ENCODE results near the gene ARL6.
A peak's percentile ranks its signal among the peaks of the same experiment; 100 is the strongest.

The ARL6 gene, protein sequence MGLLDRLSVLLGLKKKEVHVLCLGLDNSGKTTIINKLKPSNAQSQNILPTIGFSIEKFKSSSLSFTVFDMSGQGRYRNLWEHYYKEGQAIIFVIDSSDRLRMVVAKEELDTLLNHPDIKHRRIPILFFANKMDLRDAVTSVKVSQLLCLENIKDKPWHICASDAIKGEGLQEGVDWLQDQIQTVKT

DNA sequence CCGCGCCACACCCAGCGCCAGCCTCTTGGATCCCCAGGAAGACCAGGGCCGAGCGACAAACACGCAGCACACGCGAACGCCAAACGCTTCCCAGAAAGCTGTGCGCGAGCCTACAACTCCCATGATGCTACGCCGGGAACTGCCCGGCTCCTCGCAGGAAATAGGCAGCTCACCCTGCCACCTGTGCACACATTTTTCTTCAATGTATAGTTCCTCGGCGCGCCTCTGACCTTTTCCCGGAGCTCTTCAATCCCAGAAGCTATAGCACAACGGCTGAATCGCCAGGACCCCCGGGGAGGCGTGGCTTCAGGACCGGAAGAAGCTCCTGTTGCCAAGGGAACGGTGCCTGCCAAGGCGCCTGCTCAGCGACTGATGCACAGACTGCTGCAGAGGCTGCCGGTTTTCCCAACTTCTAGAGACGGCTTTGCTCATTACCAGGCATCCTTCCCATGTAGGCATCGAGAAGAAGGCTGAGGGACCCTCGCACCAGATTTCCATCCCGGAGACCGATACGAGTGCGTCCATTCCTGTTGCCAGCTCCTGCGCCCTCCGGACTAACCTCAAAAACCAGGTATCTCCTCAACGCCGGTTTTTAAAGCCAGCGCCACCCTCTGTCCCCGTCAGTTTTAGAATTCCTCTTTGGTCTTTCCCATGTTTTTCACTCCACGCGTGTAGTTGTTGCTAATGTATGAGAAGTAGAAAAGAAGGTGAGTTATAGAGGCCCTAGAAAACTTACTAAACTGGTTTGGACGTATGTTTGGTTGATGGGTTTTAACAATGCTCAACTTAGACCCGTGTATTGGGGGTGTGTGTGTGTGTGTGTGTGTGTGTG is at the start of gene ARL6:
Gene ARL6, plus strand, starts transcription at position 352 of the 832 bp plus-strand sequence. CDS start 3,350 bp downstream, outside the sequence.
- DNase-seq: peak; percentile 32

DNA sequence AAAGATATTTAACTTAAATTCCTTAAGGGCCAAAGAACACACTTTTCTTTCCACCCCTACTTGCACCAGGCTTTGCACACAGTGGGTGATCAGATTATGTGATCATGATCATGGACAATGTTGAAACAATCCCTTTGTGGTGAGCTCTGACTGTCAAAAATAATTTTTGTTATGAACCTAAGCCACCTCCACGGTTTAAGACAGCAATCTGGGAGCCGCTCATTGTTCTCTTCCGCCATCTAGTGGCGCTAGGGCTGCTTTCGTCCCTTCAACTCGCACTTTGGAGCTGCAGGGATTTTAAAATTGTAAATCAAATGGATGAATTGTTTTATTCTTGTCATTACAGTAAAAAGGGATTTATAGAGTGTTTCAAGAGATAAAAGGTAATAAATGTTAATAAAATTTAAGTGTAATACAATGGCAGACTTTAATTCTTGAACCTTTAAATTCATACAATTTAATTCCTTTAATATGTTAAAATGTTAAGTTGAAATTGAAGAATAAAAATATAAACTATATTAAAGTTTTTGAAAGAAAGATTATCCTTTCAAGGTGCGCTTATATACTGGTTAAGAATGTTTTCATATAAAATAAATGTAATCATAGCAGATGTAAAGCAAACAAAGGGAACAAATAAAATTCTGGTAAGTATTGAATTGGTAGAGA is 45.3 kb upstream of the ARL6 start:
- DNase-seq: no peak

DNA sequence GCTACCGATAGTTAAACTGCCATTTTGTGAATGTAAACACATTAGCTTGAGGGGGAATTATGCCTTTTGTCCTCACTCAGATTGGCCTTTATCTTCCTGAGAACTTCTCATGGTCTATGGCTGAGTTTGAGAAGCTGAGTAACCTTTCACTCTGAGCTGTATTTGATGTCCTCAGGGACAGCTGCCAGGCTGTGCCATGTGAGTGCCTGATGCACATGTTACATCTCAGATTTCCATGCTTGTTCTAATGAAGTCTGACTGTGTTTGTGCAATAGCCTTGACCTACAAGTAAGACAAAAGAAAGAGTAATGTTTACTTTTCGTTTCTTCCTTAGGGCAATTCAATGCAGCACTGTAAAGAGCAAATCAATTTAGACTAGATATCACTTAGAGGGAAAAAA is 44.1 kb upstream of the ARL6 start:
- no peak for DNase-seq

DNA sequence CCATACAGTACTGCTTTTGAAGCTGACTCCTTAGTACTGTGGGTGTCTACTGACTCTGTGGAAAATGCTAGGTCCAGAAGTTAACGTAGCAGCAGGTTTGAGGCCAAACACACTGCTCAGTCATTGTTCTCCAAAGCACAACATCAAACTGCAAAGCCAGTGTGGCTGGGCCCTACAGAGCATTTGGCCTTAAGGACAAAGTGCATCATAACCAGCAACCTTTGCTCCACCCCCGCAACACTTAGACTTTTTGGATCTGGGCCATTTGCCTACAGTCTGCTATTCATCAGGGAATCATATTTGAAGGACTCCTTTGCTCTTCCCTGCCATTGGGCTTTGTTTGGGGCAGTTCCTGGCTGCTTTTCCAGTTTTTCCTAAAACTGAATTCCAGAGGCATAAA is 43.1 kb upstream of the ARL6 start:
- no peak for DNase-seq

DNA sequence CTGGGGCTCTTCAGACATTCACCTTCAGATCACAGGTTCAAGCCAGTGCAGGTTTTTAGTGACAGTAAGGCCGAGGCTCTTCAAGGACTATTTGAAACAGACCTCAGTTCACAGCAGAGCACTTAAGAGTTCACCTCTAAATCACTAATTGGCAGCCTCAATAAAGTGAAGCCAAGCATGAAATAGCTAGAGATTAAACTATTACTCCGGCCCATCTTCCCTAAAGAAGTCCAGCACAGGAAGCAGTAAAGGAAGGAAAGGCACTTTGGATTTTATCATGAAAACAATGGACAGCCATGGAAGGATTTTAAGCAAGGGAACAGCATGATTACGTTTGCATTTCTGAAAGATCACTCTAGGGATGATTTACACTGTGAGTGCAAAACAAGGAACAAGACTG is 27.6 kb upstream of the ARL6 start:
- no peak for DNase-seq

DNA sequence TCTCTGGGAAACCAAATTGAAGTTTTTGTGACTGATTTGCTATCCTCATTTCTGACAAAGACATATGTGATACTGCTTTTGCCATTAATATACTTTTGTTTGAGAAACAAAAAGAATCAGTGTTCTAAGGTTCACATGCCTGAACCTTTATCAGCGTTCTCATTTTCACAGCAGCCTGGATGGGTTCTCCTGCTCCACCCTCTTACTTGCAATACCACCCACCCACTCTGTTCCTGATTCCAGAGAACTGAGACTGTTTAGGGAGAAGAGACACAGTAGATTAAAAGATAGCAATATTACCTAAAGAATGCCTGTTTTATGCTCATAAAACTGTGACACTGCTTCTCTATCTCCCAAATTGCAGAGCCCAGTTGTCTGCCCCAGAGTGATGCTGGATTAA is 25.8 kb upstream of the ARL6 start:
- no peak for DNase-seq

DNA sequence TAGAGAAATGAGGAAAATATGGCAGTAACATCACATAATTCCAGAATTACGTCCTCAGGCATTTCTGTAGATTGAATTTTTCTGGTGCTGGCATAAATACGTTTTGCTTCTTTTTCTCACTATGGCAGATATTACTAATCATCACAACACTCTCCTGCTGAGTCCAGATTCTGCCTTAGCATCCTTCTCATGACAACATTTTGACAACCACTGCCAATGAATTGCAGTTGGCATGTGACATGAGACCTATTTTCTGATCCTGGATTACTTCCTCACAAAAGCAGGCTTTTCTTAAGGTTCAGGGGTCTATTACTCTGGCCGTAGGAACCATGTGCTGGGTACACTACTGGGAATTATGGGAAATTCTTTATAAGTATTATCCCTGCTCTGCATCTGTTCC is 22.5 kb upstream of the ARL6 start:
- no peak for DNase-seq

DNA sequence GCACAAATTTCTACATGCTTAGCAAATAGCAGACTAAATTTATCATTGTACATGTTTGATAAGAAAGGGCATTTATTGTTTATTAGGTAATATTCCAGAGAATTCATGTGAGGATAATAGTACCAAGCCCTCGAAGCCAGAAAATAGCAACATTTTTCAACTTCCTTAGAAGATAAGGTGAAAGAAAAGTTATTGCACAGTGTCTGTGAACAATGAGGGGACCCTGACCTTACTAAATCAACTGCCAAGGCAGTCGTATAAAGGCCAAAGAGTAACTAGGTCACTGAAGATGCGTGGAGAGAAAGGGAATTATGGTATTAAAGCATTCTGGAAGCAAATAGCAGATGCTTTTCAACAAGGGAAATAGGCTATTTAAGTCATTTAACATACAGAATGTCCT is 20.3 kb upstream of the ARL6 start:
- DNase-seq: no peak

DNA sequence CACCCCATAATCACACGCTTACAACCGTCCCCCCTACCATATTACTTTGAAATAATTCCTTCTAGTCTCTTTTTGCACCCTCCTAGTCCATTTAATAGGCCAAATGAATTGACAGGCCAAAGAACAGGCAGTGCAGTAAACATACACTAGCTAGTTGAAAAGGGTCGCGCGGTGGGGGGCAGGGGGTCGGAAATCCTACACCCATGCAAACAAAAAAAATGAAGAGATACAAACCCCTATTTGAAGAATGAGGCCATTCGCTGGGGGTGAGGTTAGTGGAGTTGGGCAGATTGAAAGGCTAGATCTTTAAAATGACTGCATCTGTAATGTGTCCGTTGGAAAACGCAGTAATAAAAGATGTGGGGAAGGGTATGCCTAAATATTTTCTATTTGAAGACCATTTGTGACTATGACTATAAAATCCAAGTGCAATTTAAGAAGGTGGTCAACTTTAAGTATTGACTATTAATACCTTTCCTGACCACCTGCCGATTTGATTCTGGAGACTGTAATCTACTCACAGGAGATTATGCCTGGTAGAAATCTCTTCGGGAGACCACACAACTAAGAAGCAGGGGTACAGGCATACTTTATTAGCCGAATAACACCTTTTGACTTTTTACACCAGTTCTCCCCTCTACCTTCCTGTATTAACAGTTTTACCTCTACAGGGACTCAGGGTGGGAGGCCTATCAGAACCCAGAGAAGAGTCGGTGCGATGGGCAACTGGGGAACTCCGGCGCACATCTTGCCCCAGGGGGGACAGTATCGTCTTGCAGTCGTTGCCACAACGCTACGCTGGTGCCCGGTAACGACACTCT is 762 bp upstream of the ARL6 start:
- DNase-seq: no peak

DNA sequence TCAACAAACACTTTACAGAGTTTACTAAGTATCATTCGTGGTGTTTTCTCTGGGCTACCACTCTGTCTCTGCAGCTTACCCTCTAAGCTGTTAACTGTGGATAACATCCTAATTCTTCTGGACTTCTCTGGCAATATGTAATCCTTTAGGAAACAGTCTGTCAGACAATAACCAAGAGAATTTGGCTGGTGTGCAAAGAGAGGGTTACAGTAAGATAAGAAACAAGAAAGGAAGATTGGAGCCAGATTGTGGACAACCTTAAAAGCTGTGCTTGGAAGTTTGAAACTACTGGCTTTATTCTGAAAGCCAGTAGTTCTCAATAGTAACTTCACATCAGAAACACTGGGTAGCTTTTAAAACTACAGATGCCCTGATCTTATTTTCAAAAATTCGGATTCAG is 778 bp downstream of the ARL6 start:
- no peak for DNase-seq

DNA sequence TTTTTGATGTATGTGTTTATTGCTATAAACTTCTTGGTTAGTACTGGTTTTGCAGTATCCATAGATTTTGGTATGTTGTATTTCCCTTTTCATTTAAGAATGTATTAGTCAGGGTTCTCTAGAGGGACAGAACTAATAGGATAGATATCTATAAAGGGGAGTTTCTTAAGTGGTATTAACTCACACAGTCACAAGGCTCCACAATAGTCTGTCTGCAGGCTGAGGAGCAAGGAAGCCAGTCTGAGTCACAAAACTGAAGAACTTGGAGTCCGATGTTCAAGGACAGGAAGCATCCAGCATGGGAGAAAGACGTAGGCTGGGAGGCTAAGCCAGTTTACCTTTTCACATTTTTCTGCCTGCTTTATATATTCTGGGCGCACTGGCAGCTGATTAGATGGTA is 8.4 kb downstream of the ARL6 start:
- DNase-seq: no peak

DNA sequence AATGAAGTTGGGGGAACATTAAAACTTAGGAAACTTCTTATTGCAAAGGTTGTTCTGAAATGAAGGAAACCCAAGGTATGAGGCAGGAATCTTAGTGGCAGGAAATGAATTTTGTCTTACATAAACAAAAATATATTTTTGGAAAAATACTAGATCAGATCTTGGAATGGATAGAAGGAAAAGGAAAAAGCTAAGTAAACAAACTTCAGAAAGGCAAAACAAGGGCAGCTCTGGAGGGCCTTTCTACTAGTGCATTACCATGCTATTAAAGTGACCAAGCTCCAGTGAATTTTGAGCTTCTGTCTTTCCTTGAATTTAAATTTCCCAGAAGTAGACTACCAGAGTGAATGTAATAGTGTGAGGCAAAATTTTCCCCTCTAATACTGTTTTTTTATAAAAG is 13.6 kb downstream of the ARL6 start:
- no peak for DNase-seq

DNA sequence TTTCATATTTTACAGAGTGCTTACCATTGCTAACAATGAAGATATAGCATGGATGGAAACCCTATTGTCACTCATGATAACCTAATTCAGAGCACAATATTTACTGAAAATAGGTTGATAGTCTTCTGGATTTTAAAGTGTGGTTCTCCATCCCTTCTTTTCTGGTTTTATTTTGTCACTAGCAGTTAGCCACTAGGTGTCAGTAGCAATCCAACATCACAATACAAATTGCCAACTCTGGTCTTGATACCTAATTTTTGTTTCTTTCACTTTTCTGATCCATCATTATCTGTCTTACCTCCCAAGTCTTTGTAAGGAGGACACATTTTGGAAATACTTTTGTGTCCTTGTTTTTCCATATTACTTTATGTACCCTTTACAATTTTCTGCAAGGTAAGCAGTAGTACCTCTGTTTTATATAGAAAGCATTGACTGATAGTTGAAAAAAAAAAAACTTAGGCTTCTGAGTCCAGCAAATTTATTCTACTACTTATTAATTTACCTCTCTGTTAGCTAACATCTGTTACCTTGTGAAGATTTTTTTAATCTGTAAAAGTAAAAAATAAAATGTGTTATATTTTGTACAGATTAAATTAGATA is 29.0 kb downstream of the ARL6 start:
- no peak for DNase-seq

DNA sequence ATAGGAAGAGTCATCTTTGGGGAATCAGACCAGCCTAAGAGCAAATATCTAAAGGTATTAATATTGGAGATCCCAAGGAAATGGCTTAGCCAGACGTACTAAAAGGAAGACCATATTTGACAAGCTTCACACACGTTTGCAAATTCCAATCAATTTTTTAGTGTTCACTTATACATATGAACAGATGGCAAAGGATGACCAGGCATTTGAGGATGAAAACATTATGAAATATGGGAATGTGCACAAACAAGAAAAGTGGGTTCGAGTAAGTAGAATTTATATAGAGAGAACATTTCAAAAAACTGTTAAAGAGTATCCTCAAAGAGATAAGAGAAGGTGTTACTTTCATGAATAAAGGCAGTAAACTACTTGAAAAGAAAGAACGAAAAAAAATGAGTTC is 31.4 kb downstream of the ARL6 start:
- DNase-seq: no peak

DNA sequence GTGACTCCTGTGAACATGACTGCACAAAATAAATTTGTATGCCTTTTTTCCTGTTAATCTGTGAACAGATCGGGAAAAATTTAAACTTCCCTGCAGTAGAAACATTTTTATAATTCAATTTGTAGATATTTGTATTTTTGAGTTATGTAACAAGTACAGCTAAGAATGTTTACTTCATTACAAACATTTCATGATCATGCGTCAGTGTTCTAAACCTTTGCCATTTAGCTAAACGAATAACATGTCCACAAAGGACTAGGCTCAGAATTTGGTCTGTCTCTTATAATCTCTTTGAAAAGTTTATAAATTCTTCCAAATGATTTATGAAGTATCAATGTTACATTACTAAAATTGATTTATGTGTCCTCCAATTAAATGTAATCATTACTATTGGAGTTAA is 39.9 kb downstream of the ARL6 start:
- DNase-seq: no peak

DNA sequence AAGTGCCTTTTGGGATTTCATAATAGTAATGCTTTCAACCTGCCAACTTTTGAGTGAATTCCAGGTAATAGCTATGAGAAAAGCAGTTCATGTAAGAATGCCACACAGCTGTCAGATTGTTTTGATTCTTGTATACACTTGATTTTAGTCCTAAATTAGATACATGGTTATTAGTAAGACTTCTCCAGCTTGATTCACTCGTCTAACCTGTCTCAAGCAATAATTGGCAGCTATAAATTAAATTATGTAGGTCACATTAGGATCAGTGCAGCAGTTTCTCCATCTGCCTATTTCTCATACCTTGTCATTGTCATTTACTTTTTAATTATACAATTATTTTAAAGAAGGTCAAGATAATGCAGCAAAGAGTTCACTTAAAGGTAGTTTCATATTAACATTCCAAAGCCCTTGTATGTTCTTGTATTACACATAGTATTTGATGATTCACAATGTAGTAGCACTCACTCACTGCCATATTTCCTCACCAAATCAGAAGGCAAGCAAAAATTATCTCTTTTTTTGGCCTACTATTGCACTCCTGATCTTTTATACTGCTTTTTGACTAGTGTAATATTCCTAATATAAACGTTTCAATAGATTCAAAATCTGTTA is 46.3 kb downstream of the ARL6 start:
- DNase-seq: no peak

DNA sequence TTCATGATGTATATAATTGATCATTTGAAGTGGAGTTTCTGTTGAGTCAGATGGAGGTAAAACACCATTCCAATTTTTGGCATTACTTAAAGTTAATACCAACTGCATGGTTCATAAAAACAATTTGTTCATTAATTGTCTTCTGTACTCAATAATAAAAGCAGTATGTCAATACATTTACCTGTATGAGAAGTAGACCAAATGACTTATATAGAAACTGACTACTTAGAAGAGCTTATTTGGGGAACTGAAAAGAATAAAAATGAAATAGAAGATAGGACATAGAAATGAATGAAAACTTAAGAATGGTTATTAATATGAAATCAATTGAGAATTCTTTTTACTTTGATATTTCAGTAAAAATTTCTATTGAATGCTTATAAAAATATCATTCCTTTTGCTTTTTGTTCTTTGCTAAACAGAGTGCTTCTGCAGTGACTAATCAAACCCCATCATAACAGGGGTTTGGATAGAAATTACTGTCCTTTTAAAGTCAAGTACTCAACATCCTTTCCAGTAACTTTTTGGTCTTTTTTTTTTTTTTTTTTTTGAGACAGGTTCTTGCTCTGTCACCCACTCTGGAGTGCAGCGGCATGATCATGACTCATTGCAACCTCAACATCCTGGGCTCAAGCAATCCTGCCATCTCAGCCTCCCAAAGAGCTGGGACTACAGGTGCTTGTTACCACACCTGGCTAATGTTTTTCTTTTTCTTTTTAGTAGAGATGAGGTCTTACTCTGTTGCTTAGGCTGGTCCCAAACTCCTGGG is 50.8 kb downstream of the ARL6 start:
- no peak for DNase-seq

DNA sequence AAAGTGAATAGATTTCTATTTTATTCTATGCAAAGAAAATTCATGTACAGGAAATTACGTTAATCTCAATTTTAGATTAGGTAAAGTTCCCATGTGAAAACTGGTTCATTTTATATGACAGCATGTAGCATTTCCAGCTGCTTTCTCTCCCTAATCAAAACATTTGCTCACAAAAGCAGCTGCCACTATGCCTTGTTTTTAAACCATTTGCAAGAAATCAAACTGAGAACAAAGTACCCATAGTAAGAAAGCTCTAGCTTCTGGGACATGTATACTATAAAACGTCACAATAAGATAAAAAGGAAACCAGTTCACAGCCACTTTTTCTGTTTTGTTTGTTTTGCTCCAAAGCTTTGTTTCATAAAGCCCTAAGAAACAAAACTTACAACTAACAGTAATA is 52.3 kb downstream of the ARL6 start:
- no peak for DNase-seq

DNA sequence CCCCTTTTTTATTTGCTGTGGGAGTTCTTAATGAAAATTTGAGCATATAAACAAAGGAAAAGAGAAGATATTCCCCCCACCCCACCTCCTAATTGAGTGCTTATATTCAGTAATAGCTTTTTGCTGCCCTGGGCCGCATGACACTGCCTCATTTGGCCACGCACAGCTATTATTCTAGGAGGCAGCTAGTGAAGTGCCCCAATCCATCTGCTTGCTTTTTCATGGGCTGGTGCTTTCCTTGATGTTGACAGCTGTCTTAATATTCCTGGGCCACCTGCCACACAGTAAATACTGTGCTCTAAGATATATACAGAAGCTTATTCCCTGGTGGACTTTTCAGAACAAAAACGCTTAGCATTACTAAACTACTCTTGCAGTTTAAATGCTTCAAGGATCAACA is 53.4 kb downstream of the ARL6 start:
- DNase-seq: no peak

DNA sequence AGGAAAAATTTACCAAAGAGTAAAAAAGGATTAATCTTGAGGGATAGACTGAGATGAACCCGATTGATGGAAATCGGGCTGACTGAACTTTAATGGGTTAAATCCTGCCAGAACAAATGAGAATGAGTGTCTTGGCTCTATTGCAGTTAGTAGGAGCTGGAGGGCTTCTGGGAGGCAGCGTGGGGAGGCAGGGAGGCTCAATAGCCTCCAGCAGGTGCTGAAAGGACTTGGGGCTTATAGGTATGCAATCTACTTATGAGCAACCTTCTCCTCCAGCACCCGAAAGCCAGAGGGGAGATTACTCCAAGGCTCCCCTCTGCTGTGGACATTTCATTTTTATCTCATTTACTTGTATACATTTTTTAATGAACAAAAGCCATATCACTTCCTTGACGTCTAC is 56.2 kb downstream of the ARL6 start:
- no peak for DNase-seq

DNA sequence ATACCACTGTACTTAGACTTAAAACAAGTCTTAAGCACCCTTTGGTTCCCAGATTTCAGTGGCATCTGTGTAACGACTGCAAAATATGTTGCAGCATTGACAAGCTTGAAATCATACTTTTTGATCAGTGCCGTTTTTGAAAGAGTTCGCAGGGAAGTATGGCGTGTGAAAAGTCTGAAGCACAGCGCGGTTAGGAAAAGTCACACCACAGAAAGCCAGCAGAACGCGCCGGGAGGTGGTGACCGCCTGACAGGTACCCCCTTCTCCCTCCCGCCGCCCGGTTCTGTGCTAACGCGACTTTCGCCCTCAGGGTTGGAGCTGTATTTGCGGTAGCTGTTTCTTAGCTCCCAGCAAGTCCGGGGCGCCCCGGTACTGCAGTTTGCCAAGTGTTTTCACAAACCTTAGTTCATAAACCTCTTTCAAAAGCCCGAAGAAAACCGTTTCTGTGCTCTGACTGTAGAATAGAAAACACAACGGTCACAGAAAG is 56.8 kb downstream of the ARL6 start:
- DNase-seq: no peak
